ENCODE measurements around the gene GAN. TPM values are rescaled to one million over a fixed set of nuclear protein-coding genes. Genes with fewer than 3 reads are reported as not detected.

The GAN gene
- total and polyA plus RNA-seq, 3 donors from 2014 or later, result 2.4 to 10.9 (median 10.7) TPM

DNA sequence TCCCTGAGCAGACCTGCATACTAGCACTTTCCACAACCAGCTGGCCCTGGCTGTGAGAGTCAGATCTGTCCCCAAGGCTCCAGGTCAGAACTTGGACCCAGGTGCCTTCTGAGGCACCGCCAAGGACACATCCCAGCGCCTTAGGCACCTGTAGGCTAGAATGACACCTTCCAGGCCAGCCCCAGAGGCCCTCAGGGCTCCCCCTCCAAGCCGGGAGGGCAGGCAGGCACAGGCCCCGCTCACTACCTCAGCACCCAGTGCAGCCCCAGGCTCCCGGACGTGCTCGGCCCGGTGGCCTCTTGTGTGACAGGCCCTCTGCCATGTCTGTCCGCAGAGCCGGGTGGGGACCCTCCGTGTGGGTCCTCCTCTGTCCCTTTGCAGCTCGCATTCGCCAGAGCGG lies 73.6 kb downstream of the GAN start:
- no peak for DNase-seq
- no peak overlapping the region for H3K4me3 ChIP-seq
- 83 to 89% methylated on average over 7 to 13 of the region's 14 CpGs for WGBS, 2 donors
- intact Hi-C loops (cut with DNase I; ENCODE audit: low total_unique reads), result no loop called here
- TF ChIP-seq, protein P1, sequence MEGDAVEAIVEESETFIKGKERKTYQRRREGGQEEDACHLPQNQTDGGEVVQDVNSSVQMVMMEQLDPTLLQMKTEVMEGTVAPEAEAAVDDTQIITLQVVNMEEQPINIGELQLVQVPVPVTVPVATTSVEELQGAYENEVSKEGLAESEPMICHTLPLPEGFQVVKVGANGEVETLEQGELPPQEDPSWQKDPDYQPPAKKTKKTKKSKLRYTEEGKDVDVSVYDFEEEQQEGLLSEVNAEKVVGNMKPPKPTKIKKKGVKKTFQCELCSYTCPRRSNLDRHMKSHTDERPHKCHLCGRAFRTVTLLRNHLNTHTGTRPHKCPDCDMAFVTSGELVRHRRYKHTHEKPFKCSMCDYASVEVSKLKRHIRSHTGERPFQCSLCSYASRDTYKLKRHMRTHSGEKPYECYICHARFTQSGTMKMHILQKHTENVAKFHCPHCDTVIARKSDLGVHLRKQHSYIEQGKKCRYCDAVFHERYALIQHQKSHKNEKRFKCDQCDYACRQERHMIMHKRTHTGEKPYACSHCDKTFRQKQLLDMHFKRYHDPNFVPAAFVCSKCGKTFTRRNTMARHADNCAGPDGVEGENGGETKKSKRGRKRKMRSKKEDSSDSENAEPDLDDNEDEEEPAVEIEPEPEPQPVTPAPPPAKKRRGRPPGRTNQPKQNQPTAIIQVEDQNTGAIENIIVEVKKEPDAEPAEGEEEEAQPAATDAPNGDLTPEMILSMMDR (IDR thresholded peaks at IDR 0.05), result no peak
- TF ChIP-seq POLR2A (IDR thresholded peaks at IDR 0.05), result no peak
- H3K36me3 ChIP-seq (ENCODE audit: low read depth, missing control alignments), result no peaks in the 10 kb centered on the region
- no peaks in the 10 kb centered on the region for H3K27me3 ChIP-seq
- no peak overlapping the region for H3K27ac ChIP-seq
- no peaks in the 10 kb centered on the region for H3K9me3 ChIP-seq
- peaks cover 10% of the 10 kb centered on the region for H3K4me1 ChIP-seq

DNA sequence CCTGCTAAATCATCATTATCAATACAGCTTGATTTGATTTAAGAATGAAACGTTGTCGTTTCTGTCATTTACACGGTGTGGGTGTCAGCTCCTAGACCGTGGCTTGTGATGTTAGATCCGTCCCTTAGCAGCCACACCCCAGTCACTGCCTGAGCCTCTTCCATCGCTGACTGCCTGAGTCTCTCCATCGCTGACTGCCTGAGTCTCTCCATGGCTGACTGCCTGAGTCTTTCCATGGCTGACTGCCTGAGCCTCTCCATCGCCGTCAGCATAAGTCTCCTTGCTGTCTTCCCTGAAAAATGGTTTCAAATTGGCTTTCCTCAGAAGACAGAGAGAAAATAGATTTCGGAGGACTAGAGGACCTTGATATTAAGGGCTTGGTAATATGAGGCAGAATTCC lies 76.1 kb downstream of the GAN start:
- H3K4me3 ChIP-seq, result no peak overlapping the region
- 91 to 95% methylated on average over 10 of the region's 10 CpGs for WGBS, 2 donors
- H3K27ac ChIP-seq, result no peak overlapping the region
- TF ChIP-seq, protein P1 (IDR thresholded peaks at IDR 0.05), result no peak
- TF ChIP-seq POLR2A (IDR thresholded peaks at IDR 0.05), result no peak
- no peaks in the 10 kb centered on the region for H3K36me3 ChIP-seq (ENCODE audit: low read depth, missing control alignments)
- no peaks in the 10 kb centered on the region for H3K9me3 ChIP-seq
- intact Hi-C loops (cut with DNase I; ENCODE audit: low total_unique reads), result no loop called here
- peaks cover 6% of the 10 kb centered on the region for H3K4me1 ChIP-seq
- no peak for DNase-seq
- no peaks in the 10 kb centered on the region for H3K27me3 ChIP-seq

DNA sequence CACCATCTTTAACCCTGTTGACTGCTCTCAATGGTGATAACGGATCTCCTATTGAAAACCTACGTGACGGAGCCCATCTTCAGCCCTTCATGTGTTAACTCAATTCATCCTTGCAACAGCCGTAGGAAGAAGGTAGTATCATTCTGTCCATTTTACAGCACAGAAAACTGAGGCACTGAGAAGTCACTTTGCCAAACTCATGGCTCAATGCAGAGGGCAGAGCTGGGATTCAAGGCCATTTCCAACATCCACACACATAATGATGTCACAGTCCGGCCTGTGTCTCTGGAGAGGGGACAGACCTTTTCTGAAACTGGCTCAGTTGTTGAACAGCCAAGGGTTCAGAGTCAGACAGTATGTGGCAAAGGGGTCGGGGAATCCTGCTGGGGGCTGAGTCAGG lies 77.2 kb downstream of the GAN start:
- peaks cover 6% of the 10 kb centered on the region for H3K4me1 ChIP-seq
- H3K4me3 ChIP-seq, result no peak overlapping the region
- no peak overlapping the region for H3K27ac ChIP-seq
- intact Hi-C loops (cut with DNase I; ENCODE audit: low total_unique reads), result no loop called here
- TF ChIP-seq, protein P1 (IDR thresholded peaks at IDR 0.05), result no peak
- TF ChIP-seq POLR2A (IDR thresholded peaks at IDR 0.05), result no peak
- DNase-seq, result no peak
- H3K9me3 ChIP-seq, result no peaks in the 10 kb centered on the region
- H3K36me3 ChIP-seq (ENCODE audit: low read depth, missing control alignments), result no peaks in the 10 kb centered on the region
- WGBS, 2 donors, result 97 to 98% methylated on average over 6 of the region's 6 CpGs
- H3K27me3 ChIP-seq, result no peaks in the 10 kb centered on the region

GRCh38 chr16:81394416-81394815 lies 79.7 kb downstream of the GAN start:
- no peaks in the 10 kb centered on the region for H3K4me1 ChIP-seq
- H3K36me3 ChIP-seq (ENCODE audit: low read depth, missing control alignments), result no peaks in the 10 kb centered on the region
- no peaks in the 10 kb centered on the region for H3K9me3 ChIP-seq
- H3K27me3 ChIP-seq, result no peaks in the 10 kb centered on the region
- no peak overlapping the region for H3K27ac ChIP-seq
- intact Hi-C loops (cut with DNase I; ENCODE audit: low total_unique reads), result no loop called here
- no peak for TF ChIP-seq POLR2A (IDR thresholded peaks at IDR 0.05)
- TF ChIP-seq, protein P1 (IDR thresholded peaks at IDR 0.05), result no peak
- WGBS, 2 donors, result 84 to 88% methylated on average over 7 of the region's 7 CpGs
- no peak for DNase-seq
- no peak overlapping the region for H3K4me3 ChIP-seq

DNA sequence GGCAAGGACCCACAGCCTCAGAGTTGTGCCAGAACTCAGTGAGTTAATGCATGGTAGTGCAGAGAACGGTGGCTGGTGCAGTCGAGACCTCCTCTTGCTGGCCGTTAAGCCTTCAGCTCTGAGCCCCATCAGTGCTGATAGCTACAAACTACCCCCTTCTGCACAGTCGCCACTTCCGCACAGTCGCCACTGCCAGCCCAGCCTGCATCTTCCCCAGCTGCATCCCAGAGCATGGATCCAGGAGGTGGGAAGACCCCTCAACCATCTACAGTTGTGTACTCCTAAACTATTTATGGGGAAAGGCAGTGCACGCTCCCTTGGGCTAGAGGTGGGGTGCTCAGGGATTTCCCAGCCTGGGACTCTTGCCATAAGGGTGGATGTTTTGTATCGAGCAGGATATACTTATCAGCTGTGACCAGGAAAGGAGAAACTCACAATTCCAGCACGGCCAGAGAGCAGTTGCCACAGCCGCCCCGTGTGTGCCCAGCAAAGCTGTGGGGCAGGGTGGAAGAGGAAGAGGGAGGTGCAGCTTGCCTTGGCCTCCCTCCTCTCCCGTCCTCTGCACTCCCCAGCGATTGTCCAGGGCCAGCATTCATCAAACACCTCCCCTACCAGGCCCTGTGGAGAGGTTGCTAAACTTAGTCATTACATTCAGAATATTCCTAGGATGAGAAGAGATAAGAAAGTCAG lies 80.3 kb downstream of the GAN start:
- DNase-seq, result no peak
- TF ChIP-seq, protein P1 (IDR thresholded peaks at IDR 0.05), result no peak
- TF ChIP-seq POLR2A (IDR thresholded peaks at IDR 0.05), result no peak
- Histone ChIP-seq H3K36me3 (ENCODE audit: low read depth, missing control alignments) (no peaks in the 10 kb centered on the region), H3K27ac (no peak overlapping the region), H3K9me3 (no peaks in the 10 kb centered on the region), H3K4me1 (no peaks in the 10 kb centered on the region), H3K4me3 (no peak overlapping the region), H3K27me3 (no peaks in the 10 kb centered on the region)
- intact Hi-C loops (cut with DNase I; ENCODE audit: low total_unique reads), result no loop called here
- 43 to 52% methylated on average over 13 of the region's 13 CpGs for WGBS, 2 donors

Measured in testis (tissue), 3 donors.